GM19438 (cell line): ENCODE measurements around the gene SKIDA1.
"Not testable (repeated sequence)": the region's sequence is repeated elsewhere in the genome, so short reads cannot be mapped to it uniquely, and the experiment has no call there.

ENCODE experiments used
- ATAC-seq: cut with Tn5 transposase; IDR thresholded peaks from one replicate; pipeline ENCODE4 v1.9.1; 2021; ENCODE audit warnings: low read depth; ENCODE audit not compliant: unreplicated experiment

The SKIDA1 gene

GRCh38 chr10:21525367-21526187, at the start of gene SKIDA1:
SKIDA1 (minus strand) TSS chr10:21525682; CDS start chr10:21517822, 7,860 bp downstream.
- peak; percentile 53 for ATAC-seq

DNA sequence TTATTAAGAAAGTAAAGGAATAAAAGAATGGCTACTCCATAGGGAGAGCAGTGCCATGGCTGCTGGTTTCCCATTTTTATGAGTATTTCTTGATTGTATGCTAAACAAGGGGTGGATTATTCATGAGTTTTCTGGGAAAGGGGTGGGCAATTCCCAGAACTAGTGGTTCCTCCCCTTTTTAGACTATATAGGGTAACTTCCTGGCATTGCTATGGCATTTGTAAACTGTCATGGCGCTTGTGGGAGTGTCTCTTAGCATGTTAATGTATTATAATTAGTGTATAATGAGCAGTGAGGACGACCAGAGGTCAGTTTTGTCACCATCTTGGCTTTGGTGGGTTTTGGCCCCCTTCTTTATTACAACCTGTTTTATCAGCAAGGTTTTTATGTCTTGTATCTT, 49.0 kb upstream of the SKIDA1 start:
- ATAC-seq, result not testable (repeated sequence)

DNA sequence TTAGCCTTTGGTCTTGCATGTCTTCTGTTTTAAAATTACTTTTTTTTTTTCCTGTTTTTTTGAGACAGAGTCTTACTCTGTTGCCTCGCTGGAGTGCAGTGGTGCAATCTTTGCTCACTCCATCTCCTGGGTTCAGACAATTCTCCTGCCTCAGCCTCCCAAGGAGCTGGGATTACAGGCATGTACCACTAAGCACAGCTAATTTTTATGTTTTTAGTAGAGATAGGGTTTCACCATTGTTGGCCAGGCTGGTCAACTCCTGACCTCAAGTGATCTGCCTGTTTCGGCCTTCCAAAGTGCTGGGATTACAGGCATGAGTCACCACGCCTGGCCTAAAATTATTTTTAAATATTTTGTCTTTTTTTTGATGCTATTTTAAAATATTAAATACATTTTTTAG, 47.1 kb upstream of the SKIDA1 start:
- no peak for ATAC-seq

DNA sequence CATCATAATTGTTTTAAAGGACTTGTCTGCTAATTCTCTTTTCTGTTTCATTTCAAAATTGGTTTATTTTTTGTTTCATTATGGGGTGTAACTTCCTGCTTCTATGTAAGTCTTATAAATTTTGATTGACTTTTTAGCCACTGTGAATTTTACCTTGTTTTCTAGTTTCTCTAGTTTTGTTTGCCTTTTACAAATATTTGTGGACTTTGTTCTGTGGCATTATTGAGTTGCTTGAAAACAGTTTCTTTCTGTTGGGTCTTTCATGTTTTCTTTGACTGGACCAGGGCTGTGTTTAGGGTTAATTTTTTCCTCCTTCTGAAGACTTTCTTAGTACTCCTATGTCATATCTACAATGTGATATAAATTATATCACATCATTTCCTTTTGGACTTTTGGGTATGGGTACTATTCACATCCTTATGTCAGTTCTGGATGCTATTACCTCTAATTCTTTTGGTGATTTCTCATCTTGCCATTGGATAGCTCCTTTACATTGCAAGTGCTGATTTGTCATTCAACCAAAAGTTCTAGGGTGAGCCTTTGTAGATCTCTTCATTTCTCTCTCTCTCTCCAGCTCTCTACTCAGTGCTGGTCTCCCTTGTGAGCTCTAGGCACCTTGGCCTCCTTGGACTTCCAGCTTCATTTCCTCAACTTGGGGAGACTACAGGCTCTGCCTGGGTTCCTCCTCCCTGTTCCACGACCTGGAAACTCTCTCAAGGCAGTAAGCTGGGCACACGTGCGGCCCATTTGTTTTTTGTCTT, 45.5 kb upstream of the SKIDA1 start:
- no peak for ATAC-seq

GRCh38 chr10:21558984-21559383, 33.5 kb upstream of the SKIDA1 start:
- ATAC-seq, result not testable (repeated sequence)

DNA sequence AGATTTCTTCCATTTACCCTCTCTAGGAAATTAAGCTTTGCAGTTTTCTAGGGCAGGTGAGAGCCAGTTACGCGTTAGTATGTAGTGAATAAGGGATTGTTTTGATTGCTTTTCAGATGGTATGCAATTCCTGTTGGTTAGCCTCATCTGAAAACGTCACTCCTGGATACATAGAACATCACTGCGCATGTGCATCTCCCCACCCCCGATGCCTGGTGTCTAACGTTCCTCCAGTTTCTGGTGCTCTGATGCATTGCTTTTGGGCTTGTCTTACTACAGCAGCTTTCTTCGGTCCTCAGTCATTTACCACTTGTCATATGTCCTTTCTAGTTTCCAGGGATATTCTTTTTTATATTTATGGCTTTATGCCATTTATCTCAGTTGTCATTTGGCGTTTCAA, 31.0 kb upstream of the SKIDA1 start:
- no peak for ATAC-seq

- ATAC-seq, result no peak
Observed at GRCh38 chr10:21552638-21553037, 27.2 kb upstream of the SKIDA1 start.

- ATAC-seq, result no peak
Observed at GRCh38 chr10:21547246-21547645, 21.8 kb upstream of the SKIDA1 start.

- ATAC-seq, result not testable (repeated sequence)
Observed at GRCh38 chr10:21540701-21541100, 15.2 kb upstream of the SKIDA1 start.

DNA sequence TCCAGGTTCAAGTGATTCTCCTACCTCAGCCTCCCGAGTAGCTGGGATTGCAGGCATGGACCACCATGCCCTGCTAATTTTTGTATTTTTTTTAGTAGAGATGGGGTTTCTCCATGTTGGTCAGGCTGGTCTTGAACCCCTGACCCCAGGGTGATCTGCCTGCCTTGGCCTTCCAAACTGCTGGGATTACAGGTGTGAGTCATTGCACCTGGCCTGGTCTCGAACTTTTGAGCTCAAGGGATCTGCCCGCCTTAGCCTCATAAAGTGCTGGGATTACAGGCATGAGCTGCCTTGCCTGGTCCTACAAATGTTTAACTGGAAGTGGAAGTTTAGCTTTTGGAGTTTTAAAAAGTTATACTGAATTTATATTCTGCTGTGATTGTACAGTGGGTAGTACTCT, 11.4 kb upstream of the SKIDA1 start:
- no peak for ATAC-seq

GRCh38 chr10:21535976-21536375, 10.5 kb upstream of the SKIDA1 start:
- ATAC-seq, result not testable (repeated sequence)

DNA sequence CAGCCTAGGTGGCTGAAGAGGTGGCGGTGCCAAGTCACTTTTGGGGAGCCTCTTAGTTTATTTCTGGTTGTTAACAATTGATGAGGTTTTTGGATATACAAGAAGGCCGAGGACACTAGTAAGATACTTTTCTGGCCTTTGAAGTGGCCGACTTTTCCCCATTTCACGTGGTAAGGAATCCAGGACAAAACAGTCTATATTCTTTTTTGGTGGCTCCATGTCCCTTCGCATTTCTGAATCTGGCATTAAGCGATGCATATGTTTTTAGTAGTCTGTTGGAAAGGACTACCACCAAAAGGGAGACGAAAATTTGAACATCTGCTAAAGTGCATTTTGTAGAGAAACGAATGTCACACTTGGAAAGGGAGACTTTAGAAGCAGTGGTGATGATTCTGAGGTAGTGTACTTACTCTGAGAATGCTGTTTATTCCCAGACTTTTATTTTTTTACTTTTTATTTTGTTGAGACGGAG, 10.0 kb upstream of the SKIDA1 start:
- no peak for ATAC-seq

DNA sequence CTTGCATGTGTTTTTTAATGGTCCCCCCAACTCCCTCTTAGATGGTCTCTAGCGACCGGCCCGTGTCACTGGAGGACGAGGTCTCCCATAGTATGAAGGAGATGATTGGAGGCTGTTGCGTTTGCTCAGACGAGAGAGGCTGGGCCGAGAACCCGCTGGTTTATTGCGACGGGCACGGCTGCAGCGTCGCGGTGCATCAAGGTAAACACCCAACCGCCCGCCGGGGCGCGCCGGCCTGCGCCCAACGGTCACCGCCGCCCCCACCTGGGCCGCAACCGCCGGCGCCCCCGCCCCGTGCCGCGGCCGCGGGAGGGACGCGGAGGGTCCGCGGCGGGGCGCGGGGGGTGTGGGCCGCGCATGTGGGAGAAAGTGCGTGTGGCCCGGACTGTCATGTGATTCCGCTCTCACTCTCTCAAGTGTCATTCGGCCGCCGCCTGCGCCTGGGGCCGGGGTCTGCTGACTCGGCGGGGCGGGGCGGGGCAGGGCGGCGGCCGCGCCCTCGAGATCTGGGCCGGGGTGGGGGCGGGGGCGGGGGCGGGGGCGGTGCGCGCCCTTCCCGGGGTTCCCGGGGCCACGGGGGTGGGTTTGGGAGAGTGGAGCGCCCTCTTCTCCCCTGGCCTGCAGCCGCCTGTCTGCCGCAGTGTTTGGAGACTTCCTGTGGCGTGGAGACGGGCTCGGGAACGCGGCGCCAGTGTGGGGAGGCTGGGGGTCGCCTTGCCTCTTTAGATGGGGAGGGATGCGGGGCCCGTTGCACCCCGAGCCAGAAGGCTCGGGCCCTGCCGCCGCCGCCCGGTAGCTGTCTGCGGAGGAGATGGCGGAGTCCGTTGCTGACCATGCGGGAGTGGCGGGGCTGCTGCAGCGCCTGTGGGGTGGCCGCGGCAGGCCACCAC, 9.4 kb upstream of the SKIDA1 start:
- no peak for ATAC-seq

GRCh38 chr10:21534280-21534586, 8.8 kb upstream of the SKIDA1 start:
- ATAC-seq, result no peak

DNA sequence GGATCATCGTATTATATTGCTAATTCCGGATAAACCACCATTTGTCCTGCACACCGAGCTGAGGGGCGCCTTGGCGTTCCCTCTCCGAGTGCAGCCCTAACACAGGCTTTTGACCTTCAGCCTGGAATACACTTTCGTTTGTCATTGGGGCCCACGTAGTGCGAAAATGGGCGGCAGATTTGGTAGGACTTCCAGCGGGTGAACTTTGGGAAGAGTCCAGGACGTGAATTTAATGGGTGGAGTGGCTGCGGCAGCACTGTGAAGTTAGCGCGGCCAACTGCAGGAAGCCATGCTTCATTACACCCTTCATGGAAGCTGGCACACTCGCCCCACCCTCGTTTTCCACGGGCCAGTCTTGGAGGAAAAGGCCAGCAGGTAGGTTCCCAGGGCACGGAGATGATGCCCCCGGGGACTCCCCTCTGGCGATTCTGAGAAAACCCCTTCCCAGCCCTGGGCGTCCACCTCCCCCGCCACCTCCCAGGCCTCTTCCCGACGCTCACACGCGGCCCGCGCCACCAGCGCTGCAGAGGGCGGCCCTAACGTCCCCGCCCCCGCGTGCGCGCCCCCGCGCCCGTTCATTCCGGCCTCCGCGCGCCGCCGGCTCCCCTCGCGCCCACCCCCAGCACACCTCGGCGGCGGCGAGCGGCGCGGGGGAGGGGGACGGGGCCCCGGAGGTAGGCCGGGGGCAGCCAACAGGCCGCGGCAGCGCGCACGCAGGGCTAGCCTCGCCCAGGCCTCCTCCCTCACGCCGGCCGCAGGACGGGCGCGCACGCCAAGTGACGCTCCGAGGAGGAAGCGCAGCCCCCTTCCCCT, 8.2 kb upstream of the SKIDA1 start, which contains the start of gene MLLT10:
MLLT10 (plus strand) TSS at position 766 of the 813 bp plus-strand sequence. CDS start 413 bp downstream, outside the sequence.
- ATAC-seq, result peak; percentile 76

DNA sequence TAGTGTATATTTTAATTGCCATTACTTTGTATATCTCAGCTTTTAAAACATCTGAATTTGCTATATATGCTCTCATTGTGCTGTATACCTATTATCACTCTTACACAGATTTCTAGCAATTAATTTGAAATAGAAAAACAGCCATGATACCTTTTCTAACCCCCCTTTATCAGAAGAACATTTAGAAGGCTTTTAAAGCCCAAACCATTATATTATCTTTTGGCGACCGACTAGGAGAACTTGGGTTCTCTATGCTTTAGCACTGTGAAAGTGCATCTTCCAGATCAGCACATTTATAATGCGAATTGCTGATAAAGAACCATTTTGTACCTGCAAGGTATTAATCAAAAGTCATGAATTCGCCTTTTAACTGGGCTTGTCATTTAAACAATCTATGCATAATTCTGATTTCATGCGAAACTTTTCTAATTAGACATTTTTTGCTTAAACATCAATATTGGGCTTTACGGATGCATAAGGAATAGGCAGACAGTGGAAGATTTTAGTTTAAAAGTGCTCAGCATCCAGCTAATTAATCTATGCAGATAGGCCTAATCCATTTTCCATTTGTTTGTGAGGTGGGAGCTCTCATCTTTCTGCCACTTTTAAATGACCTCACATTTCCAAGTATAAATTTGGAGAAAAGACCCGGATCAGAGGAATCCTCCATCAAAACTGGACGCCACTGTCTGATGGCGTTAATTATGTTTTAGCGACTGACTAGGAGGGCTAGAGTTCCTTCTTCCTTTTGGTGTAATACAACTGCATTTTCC, 7.4 kb upstream of the SKIDA1 start:
- no peak for ATAC-seq

DNA sequence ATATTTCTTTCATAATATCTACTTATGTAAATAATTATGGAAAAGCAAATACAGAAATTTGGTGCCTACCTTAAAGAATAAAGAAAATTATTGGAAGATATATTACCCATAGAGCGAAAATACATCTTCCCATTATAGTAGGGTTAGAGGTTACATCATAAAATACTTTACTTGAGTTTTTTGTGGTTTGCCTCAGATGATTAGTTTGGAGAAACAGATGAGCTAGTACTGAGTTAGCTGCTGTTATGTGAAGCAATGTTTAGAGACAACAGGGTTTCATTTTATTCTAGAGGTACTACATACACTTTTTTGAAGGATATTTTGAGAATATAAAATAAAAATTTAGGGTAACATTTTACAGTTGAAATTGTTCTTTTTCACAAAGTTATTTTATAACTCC, 5.7 kb upstream of the SKIDA1 start:
- no peak for ATAC-seq

DNA sequence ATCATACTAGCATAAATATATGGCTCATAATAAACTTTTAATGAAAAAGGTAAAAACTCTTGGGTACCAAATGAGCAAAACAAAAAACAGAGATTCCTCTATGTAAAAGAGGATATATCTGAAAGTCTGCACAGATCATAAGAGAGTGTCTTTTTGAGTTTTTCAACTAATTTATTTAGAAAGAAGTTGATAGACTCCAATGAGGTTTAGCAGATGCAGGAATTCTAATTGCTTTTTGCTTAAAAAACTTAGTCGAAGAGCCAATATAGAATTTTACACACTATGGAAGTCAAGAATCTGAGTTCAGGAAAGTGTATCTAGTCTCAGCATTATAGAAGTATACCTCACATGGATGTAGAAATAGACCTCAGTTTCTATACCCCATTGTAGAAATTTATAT, 5.2 kb upstream of the SKIDA1 start:
- no peak for ATAC-seq

DNA sequence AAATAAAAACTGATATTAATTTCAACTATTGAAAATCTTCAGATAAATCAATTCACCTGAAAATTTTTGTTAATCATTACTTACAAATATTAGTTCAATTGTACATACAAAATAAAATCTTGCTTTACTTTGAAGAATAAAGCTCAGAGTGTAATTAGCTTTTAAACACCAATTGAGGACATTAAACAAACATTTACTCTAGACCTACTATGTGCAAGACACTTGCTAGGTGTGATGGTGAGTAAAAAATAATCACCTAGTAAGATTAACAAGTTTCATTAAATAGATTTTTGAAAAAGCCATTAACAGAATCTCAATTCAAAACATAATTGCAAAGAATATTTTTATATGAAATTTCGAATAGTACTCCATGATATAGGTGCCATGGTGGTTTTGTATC, 4.7 kb upstream of the SKIDA1 start:
- ATAC-seq, result no peak
